Loucy (cell line): ENCODE results near the gene NDUFB7.
"Not testable (repeated sequence)": the region's sequence is repeated elsewhere in the genome, so short reads cannot be mapped to it uniquely, and the experiment has no call there.

Source experiments
- H2AFZ ChIP-seq: fragments of 200-600 bp; sonication (generic); 2 replicates; pipeline ENCODE4 v1.6.0; 2016; ENCODE audit warnings: antibody characterized with exemption, mild to moderate bottlenecking, low read length, moderate library complexity
- H3F3A ChIP-seq: fragments of 200-600 bp; 2 replicates; pipeline ENCODE4 v1.6.0; 2016; ENCODE audit warnings: antibody characterized with exemption, low read depth, mild to moderate bottlenecking
- H3K27me3 ChIP-seq: fragments of 200-600 bp; sonication (generic); 2 replicates; pipeline ENCODE4 v1.6.1; 2014; ENCODE audit warnings: low read length, mild to moderate bottlenecking; ENCODE audit not compliant: insufficient read depth, poor library complexity, severe bottlenecking
- H3K36me3 ChIP-seq: fragments of 200-600 bp; sonication (generic); 2 replicates; pipeline ENCODE4 v1.6.1; 2016; ENCODE audit warnings: low read length; ENCODE audit not compliant: insufficient read depth
- H3K4me1 ChIP-seq: fragments of 200-600 bp; sonication (generic); 2 replicates; pipeline ENCODE4 v1.5.1; 2014; ENCODE audit warnings: low read length, mild to moderate bottlenecking; ENCODE audit not compliant: insufficient read depth, poor library complexity, severe bottlenecking
- H3K4me2 ChIP-seq: fragments of 200-600 bp; sonication (generic); 2 replicates; pipeline ENCODE4 v1.6.0; 2014; ENCODE audit warnings: antibody characterized with exemption, low read length, low read depth, mild to moderate bottlenecking; ENCODE audit not compliant: poor library complexity, severe bottlenecking
- H3K4me3 ChIP-seq: fragments of 200-600 bp; sonication (generic); 2 replicates; pipeline ENCODE4 v1.5.1; 2014; ENCODE audit warnings: low read length, mild to moderate bottlenecking, mixed read lengths; ENCODE audit not compliant: poor library complexity, severe bottlenecking
- H3K79me2 ChIP-seq: fragments of 200-600 bp; sonication (generic); 2 replicates; pipeline ENCODE4 v1.6.1; 2014; ENCODE audit warnings: low read length; ENCODE audit not compliant: insufficient read depth
- H3K9ac ChIP-seq: fragments of 200-600 bp; sonication (generic); 2 replicates; pipeline ENCODE4 v1.6.0; 2014; ENCODE audit warnings: mild to moderate bottlenecking, low read depth, low read length, moderate library complexity; ENCODE audit not compliant: poor library complexity, severe bottlenecking
- H3K9me2 ChIP-seq: fragments of 200-600 bp; sonication (generic); replicated peaks from 2 replicates; pipeline ENCODE4 v1.6.1; 2016; ENCODE audit warnings: low read depth, low read length, mixed read lengths
- H3K9me3 ChIP-seq: fragments of 200-600 bp; sonication (generic); 2 replicates; pipeline ENCODE4 v1.6.1; 2014; ENCODE audit warnings: mild to moderate bottlenecking, antibody characterized with exemption, low read length, low read depth; ENCODE audit not compliant: insufficient read depth
- H4K20me1 ChIP-seq: fragments of 200-600 bp; sonication (generic); 2 replicates; pipeline ENCODE4 v1.6.0; 2014; ENCODE audit warnings: antibody characterized with exemption, low read length, mild to moderate bottlenecking; ENCODE audit not compliant: insufficient read depth, poor library complexity, severe bottlenecking
- CTCF ChIP-seq: fragments of 200-600 bp; sonication (generic); conservative IDR thresholded peaks from 2 replicates; pipeline ENCODE4 v1.5.1; 2014; ENCODE audit warnings: mild to moderate bottlenecking, antibody characterized with exemption, low read length
- EZH2phosphoT487 ChIP-seq: fragments of 200-600 bp; IDR thresholded peaks from 2 replicates; pipeline ENCODE4 v1.6.1; 2018; ENCODE audit warnings: antibody characterized with exemption, mild to moderate bottlenecking, moderate library complexity, borderline replicate concordance

NDUFB7 gene

GRCh38 chr19:14565765-14566711, 5.8 kb downstream of the NDUFB7 start:
- H3K4me1 ChIP-seq: peaks cover 6% of the 10 kb centered on the region

GRCh38 chr19:14565298-14565679, 6.6 kb downstream of the NDUFB7 start:
- Histone ChIP-seq H3K9me2 (no peaks in the 10 kb centered on the region), H4K20me1 (peaks cover 15% of the 10 kb centered on the region), H3K9me3 (no peaks in the 10 kb centered on the region), H3K9ac (no peak overlapping the region), H3K4me2 (no peak overlapping the region), H3F3A (no peaks in the 10 kb centered on the region), H3K27me3 (no peaks in the 10 kb centered on the region), H3K4me1 (no peaks in the 10 kb centered on the region), H3K4me3 (no peak overlapping the region), H2AFZ (no peak overlapping the region), H3K36me3 (peaks cover 20% of the 10 kb centered on the region; the same call in 1 of the 2 replicates), H3K79me2 (peaks cover 18% of the 10 kb centered on the region; the same call in 1 of the 2 replicates)
- TF ChIP-seq CTCF (no peak), EZH2phosphoT487 (no peak)

More at GRCh38 chr19:14565765-14566711, 5.8 kb downstream of the NDUFB7 start:
- no peak for TF ChIP-seq CTCF
- no peak overlapping the region for H3K4me2 ChIP-seq
- H3K9ac ChIP-seq: no peak overlapping the region
- H3K4me3 ChIP-seq: no peak overlapping the region
- no peak overlapping the region for H2AFZ ChIP-seq
- H3K36me3 ChIP-seq: peaks cover 20% of the 10 kb centered on the region; the same call in 1 of the 2 replicates
- H3K9me3 ChIP-seq: no peaks in the 10 kb centered on the region
- no peaks in the 10 kb centered on the region for H3F3A ChIP-seq
- peaks cover 18% of the 10 kb centered on the region for H3K79me2 ChIP-seq
- H3K27me3 ChIP-seq: no peaks in the 10 kb centered on the region
- H4K20me1 ChIP-seq: peaks cover 15% of the 10 kb centered on the region
- H3K9me2 ChIP-seq: no peaks in the 10 kb centered on the region

GRCh38 chr19:14564652-14565297, 7.1 kb downstream of the NDUFB7 start:
- H3K79me2 ChIP-seq: peaks cover 22% of the 10 kb centered on the region; the same call in 1 of the 2 replicates
- H3F3A ChIP-seq, H3K27me3 ChIP-seq, H3K4me3 ChIP-seq, H3K9me3 ChIP-seq, H3K4me1 ChIP-seq, H2AFZ ChIP-seq, H3K9ac ChIP-seq, H3K9me2 ChIP-seq, H3K4me2 ChIP-seq: not testable (repeated sequence)
- H4K20me1 ChIP-seq: peaks cover 20% of the 10 kb centered on the region
- H3K36me3 ChIP-seq: peaks cover 20% of the 10 kb centered on the region; the same call in 1 of the 2 replicates
